ENCODE results near the gene FHAD1. TPM values are rescaled to one million over a fixed set of nuclear protein-coding genes. Genes with fewer than 3 reads are reported as not detected.
A peak's percentile ranks its signal among the peaks of the same experiment; 100 is the strongest.

FHAD1 gene
- total RNA-seq, 3 donors from 2014 or later (not counting 1 experiment from before 2014, with no cell fraction given): 0.72 to 1.9 (median 1.7) TPM

GRCh38 chr1:15436881-15437442 lies 189.9 kb downstream of the FHAD1 start:
- Histone ChIP-seq H3K4me3 (ENCODE audit: low read length) (no peak overlapping the region), H3K36me3 (ENCODE audit: control insufficient read depth, insufficient read depth, low read length) (peaks cover 2% of the 10 kb centered on the region), H3K27me3 (ENCODE audit: control insufficient read depth, insufficient read depth, low read length) (no peaks in the 10 kb centered on the region), H3K27ac (ENCODE audit: low read length) (no peak overlapping the region), H3K4me1 (ENCODE audit: control insufficient read depth, insufficient read depth, low read length) (peaks cover 13% of the 10 kb centered on the region), H3K9me3 (ENCODE audit: control insufficient read depth, insufficient read depth, low read length) (no peaks in the 10 kb centered on the region)
- ATAC-seq: no peak
- TF ChIP-seq, protein P1, sequence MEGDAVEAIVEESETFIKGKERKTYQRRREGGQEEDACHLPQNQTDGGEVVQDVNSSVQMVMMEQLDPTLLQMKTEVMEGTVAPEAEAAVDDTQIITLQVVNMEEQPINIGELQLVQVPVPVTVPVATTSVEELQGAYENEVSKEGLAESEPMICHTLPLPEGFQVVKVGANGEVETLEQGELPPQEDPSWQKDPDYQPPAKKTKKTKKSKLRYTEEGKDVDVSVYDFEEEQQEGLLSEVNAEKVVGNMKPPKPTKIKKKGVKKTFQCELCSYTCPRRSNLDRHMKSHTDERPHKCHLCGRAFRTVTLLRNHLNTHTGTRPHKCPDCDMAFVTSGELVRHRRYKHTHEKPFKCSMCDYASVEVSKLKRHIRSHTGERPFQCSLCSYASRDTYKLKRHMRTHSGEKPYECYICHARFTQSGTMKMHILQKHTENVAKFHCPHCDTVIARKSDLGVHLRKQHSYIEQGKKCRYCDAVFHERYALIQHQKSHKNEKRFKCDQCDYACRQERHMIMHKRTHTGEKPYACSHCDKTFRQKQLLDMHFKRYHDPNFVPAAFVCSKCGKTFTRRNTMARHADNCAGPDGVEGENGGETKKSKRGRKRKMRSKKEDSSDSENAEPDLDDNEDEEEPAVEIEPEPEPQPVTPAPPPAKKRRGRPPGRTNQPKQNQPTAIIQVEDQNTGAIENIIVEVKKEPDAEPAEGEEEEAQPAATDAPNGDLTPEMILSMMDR (IDR thresholded peaks at IDR 0.05): no peak
- intact Hi-C loops (cut with micrococcal nuclease): no loop called here
- WGBS (ENCODE audit: insufficient coverage): 94% methylated on average over 6 of the region's 6 CpGs
- Mint-ChIP-seq H3K4me1 (peaks cover 21 to 31% of the 10 kb centered on the region in 2 donors), H3K27me3 (ENCODE audit: low read depth in 2 of 2) (peaks cover 0 to 3% of the 10 kb centered on the region in 2 donors), H3K9me3 (no peaks in the 10 kb centered on the region), H3K27ac (peak overlapping the region in 1 of 2 donors; percentile 88), H3K4me3 (peak overlapping the region; percentile 55), H3K36me3 (no peaks in the 10 kb centered on the region)
- DNase-seq: no peak

DNA sequence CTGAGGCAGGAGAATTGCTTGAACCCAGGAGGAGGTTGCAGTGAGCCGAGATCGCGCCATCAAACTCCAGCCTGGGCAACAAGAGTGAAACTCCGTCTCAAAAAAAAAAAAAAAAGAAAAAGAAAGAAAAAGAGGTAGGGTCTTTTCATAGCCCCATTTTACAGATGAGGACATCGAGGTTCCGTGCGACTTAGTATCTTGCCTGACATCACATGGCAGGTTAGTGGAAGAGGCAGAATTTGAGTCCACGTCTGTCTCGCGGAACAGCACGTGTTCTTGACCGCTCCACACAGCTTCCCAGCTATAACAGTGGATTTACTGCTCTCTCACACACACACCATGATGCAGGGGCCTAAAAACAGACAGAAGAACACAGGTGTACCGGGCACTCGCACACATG lies 192.3 kb downstream of the FHAD1 start:
- Histone ChIP-seq H3K27me3 (ENCODE audit: control insufficient read depth, insufficient read depth, low read length) (no peaks in the 10 kb centered on the region), H3K36me3 (ENCODE audit: control insufficient read depth, insufficient read depth, low read length) (no peaks in the 10 kb centered on the region), H3K9me3 (ENCODE audit: control insufficient read depth, insufficient read depth, low read length) (no peaks in the 10 kb centered on the region), H3K4me3 (ENCODE audit: low read length) (no peak overlapping the region), H3K27ac (ENCODE audit: low read length) (no peak overlapping the region), H3K4me1 (ENCODE audit: control insufficient read depth, insufficient read depth, low read length) (peaks cover 13% of the 10 kb centered on the region)
- no peaks in the 10 kb centered on the region for H3K36me3 Mint-ChIP-seq
- WGBS (ENCODE audit: insufficient coverage): 95% methylated on average over 14 of the region's 14 CpGs
- ATAC-seq (no peak), DNase-seq (no peak)
- H3K4me1 Mint-ChIP-seq: peaks cover 16 to 22% of the 10 kb centered on the region in 2 donors
- TF ChIP-seq, protein P1 (IDR thresholded peaks at IDR 0.05): no peak
- peaks cover 3 to 11% of the 10 kb centered on the region in 2 donors for H3K27me3 Mint-ChIP-seq (ENCODE audit: low read depth in 2 of 2)
- intact Hi-C loops (cut with micrococcal nuclease): no loop called here
- H3K9me3 Mint-ChIP-seq: no peaks in the 10 kb centered on the region
- peak overlapping the region in 1 of 2 donors; percentile 31 for H3K27ac Mint-ChIP-seq
- H3K4me3 Mint-ChIP-seq: peak overlapping the region; percentile 1

DNA sequence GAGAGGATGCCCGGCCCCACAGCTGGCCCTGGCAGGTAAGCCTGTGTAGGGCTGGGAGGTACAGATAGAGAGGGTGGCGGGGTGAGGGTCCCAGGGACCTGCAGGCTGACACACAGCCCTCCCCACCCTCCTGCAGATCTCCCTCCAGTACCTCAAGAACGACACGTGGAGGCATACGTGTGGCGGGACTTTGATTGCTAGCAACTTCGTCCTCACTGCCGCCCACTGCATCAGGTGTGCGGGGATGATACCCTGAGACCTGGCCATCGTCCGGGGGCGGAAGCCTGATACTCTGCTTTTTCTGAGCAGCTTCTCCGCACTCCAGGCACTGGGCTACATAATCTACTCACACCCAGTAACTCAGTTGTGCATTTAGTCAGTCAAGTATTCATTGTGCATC lies 193.3 kb downstream of the FHAD1 start:
- 92% methylated on average over 13 of the region's 13 CpGs for WGBS (ENCODE audit: insufficient coverage)
- ATAC-seq (no peak), DNase-seq (no peak)
- H3K9me3 Mint-ChIP-seq: no peaks in the 10 kb centered on the region
- no peak overlapping the region for H3K27ac ChIP-seq (ENCODE audit: low read length)
- H3K9me3 ChIP-seq (ENCODE audit: control insufficient read depth, insufficient read depth, low read length): no peaks in the 10 kb centered on the region
- no peaks in the 10 kb centered on the region for H3K36me3 Mint-ChIP-seq
- H3K27me3 ChIP-seq (ENCODE audit: control insufficient read depth, insufficient read depth, low read length): no peaks in the 10 kb centered on the region
- intact Hi-C loops (cut with micrococcal nuclease): no loop called here
- H3K4me3 Mint-ChIP-seq: no peak overlapping the region
- H3K4me3 ChIP-seq (ENCODE audit: low read length): no peak overlapping the region
- H3K27ac Mint-ChIP-seq: no peak overlapping the region
- TF ChIP-seq, protein P1 (IDR thresholded peaks at IDR 0.05): no peak
- peaks cover 11 to 18% of the 10 kb centered on the region in 2 donors for H3K4me1 Mint-ChIP-seq
- no peaks in the 10 kb centered on the region for H3K36me3 ChIP-seq (ENCODE audit: control insufficient read depth, insufficient read depth, low read length)
- H3K27me3 Mint-ChIP-seq (ENCODE audit: low read depth in 2 of 2): peaks cover 7 to 11% of the 10 kb centered on the region in 2 donors
- H3K4me1 ChIP-seq (ENCODE audit: control insufficient read depth, insufficient read depth, low read length): peaks cover 10% of the 10 kb centered on the region

- TF ChIP-seq, protein P1 (IDR thresholded peaks at IDR 0.05): no peak
- no peaks in the 10 kb centered on the region for H3K36me3 ChIP-seq (ENCODE audit: control insufficient read depth, insufficient read depth, low read length)
- Mint-ChIP-seq H3K4me1 (peaks cover 13 to 21% of the 10 kb centered on the region in 2 donors), H3K4me3 (no peak overlapping the region), H3K9me3 (no peaks in the 10 kb centered on the region), H3K27ac (peak overlapping the region in 1 of 2 donors; percentile 40), H3K36me3 (no peaks in the 10 kb centered on the region), H3K27me3 (ENCODE audit: low read depth in 2 of 2) (peaks cover 10 to 18% of the 10 kb centered on the region in 2 donors)
- H3K4me3 ChIP-seq (ENCODE audit: low read length): no peak overlapping the region
- DNase-seq (no peak), ATAC-seq (no peak)
- intact Hi-C loops (cut with micrococcal nuclease): no loop called here
- H3K27me3 ChIP-seq (ENCODE audit: control insufficient read depth, insufficient read depth, low read length): peaks cover 3% of the 10 kb centered on the region
- no peak overlapping the region for H3K27ac ChIP-seq (ENCODE audit: low read length)
- 92% methylated on average over 6 of the region's 6 CpGs for WGBS (ENCODE audit: insufficient coverage)
- no peaks in the 10 kb centered on the region for H3K9me3 ChIP-seq (ENCODE audit: control insufficient read depth, insufficient read depth, low read length)
- peaks cover 13% of the 10 kb centered on the region for H3K4me1 ChIP-seq (ENCODE audit: control insufficient read depth, insufficient read depth, low read length)
Observed at GRCh38 chr1:15441247-15441646, 194.2 kb downstream of the FHAD1 start.
